Measurements from ENCODE around the gene SEC63. TPM values are rescaled to one million over a fixed set of nuclear protein-coding genes. Genes with fewer than 3 reads are reported as not detected.
"Not testable (repeated sequence)": the region's sequence is repeated elsewhere in the genome, so short reads cannot be mapped to it uniquely, and the experiment has no call there.

The SEC63 gene
- total RNA-seq, 1 experiment from 2014 or later = 86.2 TPM

DNA sequence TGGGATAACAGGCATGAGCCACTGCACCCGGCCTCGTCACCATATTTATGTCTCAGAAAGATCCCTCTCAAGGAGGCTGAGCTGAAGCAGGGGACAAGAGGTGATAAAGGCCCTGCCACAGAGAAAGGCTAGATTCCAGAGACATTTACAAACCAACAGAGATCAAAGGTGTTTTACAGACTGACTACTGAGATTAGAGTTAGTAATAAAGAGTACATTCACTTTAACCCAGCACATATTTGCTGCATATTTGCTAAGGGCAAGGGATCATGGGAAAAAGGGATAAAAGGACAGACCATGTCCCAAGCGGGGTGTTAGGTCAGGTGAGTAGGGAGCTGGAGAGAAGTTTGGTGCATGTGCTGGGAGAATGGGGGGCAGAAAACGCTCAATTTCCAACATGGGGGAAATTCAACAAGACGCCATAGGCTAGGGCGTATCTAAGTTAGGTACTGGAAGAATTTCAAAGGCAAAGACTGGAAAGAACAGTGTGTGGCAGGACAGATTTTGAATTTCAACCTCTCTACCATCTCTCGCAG, 43.8 kb upstream of the SEC63 start:
- Mint-ChIP-seq H3K27ac (no peak overlapping the region), H3K27me3 (ENCODE audit: low read depth) (peaks cover 3% of the 10 kb centered on the region), H3K36me3 (ENCODE audit: insufficient read depth in 1 of 3, low read depth in 3 of 3) (no peaks in the 10 kb centered on the region; a peak in 1 of 7 replicates), H3K4me1 (peaks cover 17 to 22% of the 10 kb centered on the region in 2 experiments), H3K9me3 (no peaks in the 10 kb centered on the region), H3K4me3 (no peak overlapping the region)
- Histone ChIP-seq H2AK5ac (ENCODE audit: insufficient read length, low read length) (no peak overlapping the region), H3K4ac (ENCODE audit: low read depth, low read length) (no peak overlapping the region), H4K8ac (replicated peaks; ENCODE audit: insufficient read length, low read depth, low read length) (no peak overlapping the region), H3T11ph (ENCODE audit: low read length) (no peak overlapping the region), H3K79me2 (ENCODE audit: insufficient read depth, low read length) (no peaks in the 10 kb centered on the region), H3K9ac (ENCODE audit: extremely low read depth, insufficient read length, low read length) (no peak overlapping the region), H2BK20ac (ENCODE audit: low read depth, low read length, poor library complexity, severe bottlenecking) (no peak overlapping the region), H4K5ac (ENCODE audit: insufficient read length, low read depth, low read length) (no peak overlapping the region), H4K20me1 (ENCODE audit: control insufficient read depth, insufficient read depth, insufficient read length) (no peaks in the 10 kb centered on the region), H3K9me3 (ENCODE audit: control insufficient read depth, low read depth, low read length) (no peaks in the 10 kb centered on the region), H2BK120ac (ENCODE audit: low read depth, low read length, poor library complexity, severe bottlenecking) (no peak overlapping the region), H2AFZ (ENCODE audit: low read length) (no peak overlapping the region), H4K91ac (ENCODE audit: insufficient read length, low read depth, low read length) (no peak overlapping the region), H3K23me2 (ENCODE audit: insufficient read length, low read depth, low read length, poor library complexity, severe bottlenecking) (no peaks in the 10 kb centered on the region), H3K79me1 (ENCODE audit: insufficient read depth, low read depth, low read length, poor library complexity, severe bottlenecking) (no peaks in the 10 kb centered on the region), H2BK12ac (ENCODE audit: insufficient read length, low read depth, low read length) (no peak overlapping the region), H3K4me2 (ENCODE audit: insufficient read depth, insufficient read length, low read length) (no peak overlapping the region), H3K23ac (ENCODE audit: insufficient read length, low read depth, low read length) (no peak overlapping the region), H3K27me3 (ENCODE audit: insufficient read depth, low read length) (no peaks in the 10 kb centered on the region), H3K56ac (ENCODE audit: insufficient read length, low read depth, low read length) (no peak overlapping the region), H3K18ac (ENCODE audit: insufficient read length, low read depth, low read length) (no peak overlapping the region), H2BK15ac (ENCODE audit: low read depth, low read length) (no peak overlapping the region), H3K14ac (ENCODE audit: insufficient read depth, low read length) (no peak overlapping the region), H3K27ac (ENCODE audit: insufficient read length, low read depth, low read length) (no peak overlapping the region), H3K4me1 (ENCODE audit: insufficient read depth, low read length) (no peaks in the 10 kb centered on the region), H2BK5ac (ENCODE audit: insufficient read length, low read length) (no peak overlapping the region)
- WGBS (ENCODE audit: extremely low coverage, insufficient read length, low lambda C conversion rate) = no CpG with 5 or more reads among the region's 7 CpGs
- DNase-seq = no peak
- TF ChIP-seq, protein P1, sequence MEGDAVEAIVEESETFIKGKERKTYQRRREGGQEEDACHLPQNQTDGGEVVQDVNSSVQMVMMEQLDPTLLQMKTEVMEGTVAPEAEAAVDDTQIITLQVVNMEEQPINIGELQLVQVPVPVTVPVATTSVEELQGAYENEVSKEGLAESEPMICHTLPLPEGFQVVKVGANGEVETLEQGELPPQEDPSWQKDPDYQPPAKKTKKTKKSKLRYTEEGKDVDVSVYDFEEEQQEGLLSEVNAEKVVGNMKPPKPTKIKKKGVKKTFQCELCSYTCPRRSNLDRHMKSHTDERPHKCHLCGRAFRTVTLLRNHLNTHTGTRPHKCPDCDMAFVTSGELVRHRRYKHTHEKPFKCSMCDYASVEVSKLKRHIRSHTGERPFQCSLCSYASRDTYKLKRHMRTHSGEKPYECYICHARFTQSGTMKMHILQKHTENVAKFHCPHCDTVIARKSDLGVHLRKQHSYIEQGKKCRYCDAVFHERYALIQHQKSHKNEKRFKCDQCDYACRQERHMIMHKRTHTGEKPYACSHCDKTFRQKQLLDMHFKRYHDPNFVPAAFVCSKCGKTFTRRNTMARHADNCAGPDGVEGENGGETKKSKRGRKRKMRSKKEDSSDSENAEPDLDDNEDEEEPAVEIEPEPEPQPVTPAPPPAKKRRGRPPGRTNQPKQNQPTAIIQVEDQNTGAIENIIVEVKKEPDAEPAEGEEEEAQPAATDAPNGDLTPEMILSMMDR (conservative IDR thresholded peaks at IDR 0.05) = no peak

DNA sequence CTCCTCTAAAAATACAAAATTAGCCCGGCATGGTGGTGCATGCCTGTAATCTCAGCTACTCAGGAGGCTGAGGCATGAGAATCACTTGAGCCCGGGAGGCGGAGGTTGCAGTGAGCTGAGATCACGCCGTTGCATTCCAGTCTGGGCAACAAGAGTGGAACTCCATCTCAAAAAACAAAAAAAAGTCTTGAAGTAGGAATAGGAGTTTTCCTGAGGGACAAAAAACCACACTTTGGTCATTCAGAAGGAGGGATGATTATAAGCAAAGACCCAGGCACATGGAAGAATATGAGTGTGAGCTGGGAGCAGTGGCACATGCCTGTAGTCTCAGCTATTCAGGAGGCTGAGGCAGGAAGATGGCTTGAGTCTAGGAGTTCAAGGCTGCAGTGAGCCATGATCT, 42.3 kb upstream of the SEC63 start:
- H4K8ac ChIP-seq (replicated peaks; ENCODE audit: insufficient read length, low read depth, low read length); H3K4me1 ChIP-seq (ENCODE audit: insufficient read depth, low read length); H3K27me3 Mint-ChIP-seq (ENCODE audit: low read depth); H4K5ac ChIP-seq (ENCODE audit: insufficient read length, low read depth, low read length); H3K79me2 ChIP-seq (ENCODE audit: insufficient read depth, low read length); H4K91ac ChIP-seq (ENCODE audit: insufficient read length, low read depth, low read length); H3K4ac ChIP-seq (ENCODE audit: low read depth, low read length); H3K23me2 ChIP-seq (ENCODE audit: insufficient read length, low read depth, low read length, poor library complexity, severe bottlenecking); H4K20me1 ChIP-seq (ENCODE audit: control insufficient read depth, insufficient read depth, insufficient read length); H3K9me3 ChIP-seq (ENCODE audit: control insufficient read depth, low read depth, low read length); H3K79me1 ChIP-seq (ENCODE audit: insufficient read depth, low read depth, low read length, poor library complexity, severe bottlenecking); DNase-seq; H2BK15ac ChIP-seq (ENCODE audit: low read depth, low read length); H2BK20ac ChIP-seq (ENCODE audit: low read depth, low read length, poor library complexity, severe bottlenecking); H3K27ac ChIP-seq (ENCODE audit: insufficient read length, low read depth, low read length); H3K9me3 Mint-ChIP-seq; H3K23ac ChIP-seq (ENCODE audit: insufficient read length, low read depth, low read length); H3K27ac Mint-ChIP-seq; H2BK120ac ChIP-seq (ENCODE audit: low read depth, low read length, poor library complexity, severe bottlenecking); H3K4me3 Mint-ChIP-seq; H3K56ac ChIP-seq (ENCODE audit: insufficient read length, low read depth, low read length); H3K4me2 ChIP-seq (ENCODE audit: insufficient read depth, insufficient read length, low read length); H2BK5ac ChIP-seq (ENCODE audit: insufficient read length, low read length); H3K36me3 Mint-ChIP-seq (ENCODE audit: insufficient read depth in 1 of 3, low read depth in 3 of 3); H3K14ac ChIP-seq (ENCODE audit: insufficient read depth, low read length); H3K9ac ChIP-seq (ENCODE audit: extremely low read depth, insufficient read length, low read length); H2AK5ac ChIP-seq (ENCODE audit: insufficient read length, low read length); H3K27me3 ChIP-seq (ENCODE audit: insufficient read depth, low read length); H3K18ac ChIP-seq (ENCODE audit: insufficient read length, low read depth, low read length); H2AFZ ChIP-seq (ENCODE audit: low read length); H2BK12ac ChIP-seq (ENCODE audit: insufficient read length, low read depth, low read length); H3T11ph ChIP-seq (ENCODE audit: low read length): not testable (repeated sequence)
- peaks cover 17 to 22% of the 10 kb centered on the region in 2 experiments for H3K4me1 Mint-ChIP-seq
- WGBS (ENCODE audit: extremely low coverage, insufficient read length, low lambda C conversion rate) = no CpG with 5 or more reads among the region's 5 CpGs

Data from H9 (cell line).